Right cardiac atrium (tissue), 5 donors: ENCODE results near the gene TTYH1. TPM values are rescaled to one million over a fixed set of nuclear protein-coding genes. Genes with fewer than 3 reads are reported as not detected.
"Not testable (repeated sequence)": the region's sequence is repeated elsewhere in the genome, so short reads cannot be mapped to it uniquely, and the experiment has no call there.

Experiments
- ATAC-seq, 2 donors: fragments of 200-7000 bp; cut with Tn5 transposase; one replicate each; pipeline versions ENCODE4 v1.8.0 to v1.9.1; 2020; ENCODE audit warnings: moderate library complexity in 2 of 2, mild to moderate bottlenecking in 1 of 2
- DNase-seq, 3 donors: peaks; one replicate each; pipeline ENCODE4 v3.0.0-alpha.2; 2020
- H3K27ac ChIP-seq: one replicate; pipeline ENCODE4 v1.5.1; 2013; ENCODE audit warnings: mild to moderate bottlenecking, low read length, control low read depth, moderate library complexity
- H3K27me3 ChIP-seq: one replicate; pipeline ENCODE4 v1.6.1; 2013; ENCODE audit not compliant: control insufficient read depth, insufficient read depth
- H3K4me1 ChIP-seq: one replicate; pipeline ENCODE4 v1.6.1; 2013; ENCODE audit warnings: low read length; ENCODE audit not compliant: control insufficient read depth, insufficient read depth
- H3K4me3 ChIP-seq: one replicate; pipeline ENCODE4 v1.5.1; 2013; ENCODE audit warnings: low read length, control low read depth
- H3K9me3 ChIP-seq: one replicate; pipeline ENCODE4 v1.6.1; 2013; ENCODE audit warnings: low read length; ENCODE audit not compliant: control insufficient read depth
- WGBS: extraction: QIAGEN DNeasy Blood & Tissue Kit; methylation state at CpG from one replicate; pipeline ENCODE4 v1.1.7; 2013; 5-methylcytosine and 5-hydroxymethylcytosine counted together
- intact Hi-C, 4 donors: fragments of 100-400 bp; cut with DNase I; formaldehyde crosslinking; loops; one replicate each; pipeline versions ENCODE4 v1.11.0 to v1.14.0; 2022 to 2023
- polyA plus RNA-seq: library from polyadenylated mRNA; stranded (reverse); fragments of 200-250 nt; gene quantifications from one replicate; pipeline ENCODE4 v1.2.3, GENCODE V29; 2013
- total RNA-seq, 4 donors: library from RNA; stranded (reverse); fragmentation: NEBNext Ultra II Directional; extraction: Animal tissue kit (Norgen Biotek cat#: 25700); gene quantifications; one replicate each; pipeline ENCODE4 v1.2.1, GENCODE V29; 2021
- donor health status: healthy with polysubstance abuse.
- donor health status: DM: no; HTN: yes; CAD: no.
- donor health status: DM: no; HTN: no; CAD: no.
- donor health status: DM: no; HTN: yes; CAD: no; lungs with severe emphysema.
- donor health status: DM: yes; HTN: yes; CAD: no.

TTYH1 gene
- total and polyA plus RNA-seq, 5 donors = 2.4 to 3.6 (median 3.0) TPM

GRCh38 chr19:54376610-54377285 lies 38.5 kb upstream of the TTYH1 start:
- WGBS = 47% methylated on average over 11 of the region's 11 CpGs
- no peaks in the 10 kb centered on the region for H3K27me3 ChIP-seq
- no peak overlapping the region for H3K4me3 ChIP-seq
- H3K4me1 ChIP-seq = no peaks in the 10 kb centered on the region
- intact Hi-C loops = no loop called here
- no peak overlapping the region for H3K27ac ChIP-seq
- ATAC-seq (no peak), DNase-seq (no peak)
- H3K9me3 ChIP-seq = no peaks in the 10 kb centered on the region

GRCh38 chr19:54379187-54379678 lies 36.0 kb upstream of the TTYH1 start:
- Histone ChIP-seq H3K27me3 (no peaks in the 10 kb centered on the region), H3K9me3 (no peaks in the 10 kb centered on the region), H3K27ac (no peak overlapping the region), H3K4me1 (no peaks in the 10 kb centered on the region), H3K4me3 (no peak overlapping the region)
- intact Hi-C loops = no loop called here
- DNase-seq (no peak), ATAC-seq (no peak)
- 62% methylated on average over 5 of the region's 5 CpGs for WGBS

- Histone ChIP-seq H3K4me3 (no peak overlapping the region), H3K27ac (no peak overlapping the region), H3K4me1 (no peaks in the 10 kb centered on the region), H3K27me3 (no peaks in the 10 kb centered on the region), H3K9me3 (no peaks in the 10 kb centered on the region)
- no peak for DNase-seq
- WGBS = 75% methylated on average over 2 of the region's 2 CpGs
- intact Hi-C loops = no loop called here
- no peak for ATAC-seq
These were observed 34.4 kb upstream of the TTYH1 start for GRCh38 chr19:54380897-54381296.

GRCh38 chr19:54382041-54382440 lies 33.2 kb upstream of the TTYH1 start:
- ATAC-seq, intact Hi-C loops, H3K9me3 ChIP-seq, H3K27me3 ChIP-seq, H3K4me3 ChIP-seq, DNase-seq, H3K27ac ChIP-seq, H3K4me1 ChIP-seq: not testable (repeated sequence)
- WGBS = 82% methylated on average over 12 of the region's 13 CpGs

GRCh38 chr19:54383330-54383729 lies 31.9 kb upstream of the TTYH1 start:
- Histone ChIP-seq H3K4me3 (no peak overlapping the region), H3K27me3 (no peaks in the 10 kb centered on the region), H3K27ac (no peak overlapping the region), H3K9me3 (no peaks in the 10 kb centered on the region), H3K4me1 (no peaks in the 10 kb centered on the region)
- intact Hi-C loops = no loop called here
- no peak for ATAC-seq
- no peak for DNase-seq
- 73% methylated on average over 4 of the region's 4 CpGs for WGBS

- DNase-seq (peak in 1 of 3 donors; percentile 61), ATAC-seq (peak in 1 of 2 donors; percentile 13)
- Histone ChIP-seq H3K27me3 (no peaks in the 10 kb centered on the region), H3K4me1 (no peaks in the 10 kb centered on the region), H3K27ac (no peak overlapping the region), H3K4me3 (no peak overlapping the region), H3K9me3 (no peaks in the 10 kb centered on the region)
- 8% methylated on average over 36 of the region's 36 CpGs for WGBS
- intact Hi-C loops = no loop called here
These were observed 27.1 kb upstream of the TTYH1 start for GRCh38 chr19:54387991-54388801.

- WGBS = 45% methylated on average over 9 of the region's 9 CpGs
- ATAC-seq = no peak
- no peaks in the 10 kb centered on the region for H3K9me3 ChIP-seq
- intact Hi-C loops = no loop called here
- no peaks in the 10 kb centered on the region for H3K4me1 ChIP-seq
- no peaks in the 10 kb centered on the region for H3K27me3 ChIP-seq
- no peak overlapping the region for H3K27ac ChIP-seq
- DNase-seq = no peak
- no peak overlapping the region for H3K4me3 ChIP-seq
These were observed 26.5 kb upstream of the TTYH1 start for GRCh38 chr19:54388802-54389139.

- Histone ChIP-seq H3K4me1 (no peaks in the 10 kb centered on the region), H3K9me3 (no peaks in the 10 kb centered on the region), H3K27ac (no peak overlapping the region), H3K27me3 (no peaks in the 10 kb centered on the region), H3K4me3 (no peak overlapping the region)
- DNase-seq (no peak), ATAC-seq (no peak)
- WGBS = 49% methylated on average over 4 of the region's 4 CpGs
- intact Hi-C loops = no loop called here
These were observed 25.7 kb upstream of the TTYH1 start for GRCh38 chr19:54389553-54389952.

GRCh38 chr19:54390942-54391577 lies 24.2 kb upstream of the TTYH1 start:
- Histone ChIP-seq H3K4me1 (no peaks in the 10 kb centered on the region), H3K4me3 (no peak overlapping the region), H3K9me3 (no peaks in the 10 kb centered on the region), H3K27ac (no peak overlapping the region), H3K27me3 (no peaks in the 10 kb centered on the region)
- 14% methylated on average over 7 of the region's 7 CpGs for WGBS
- intact Hi-C loops = no loop called here
- ATAC-seq (no peak), DNase-seq (no peak)

- no peak overlapping the region for H3K27ac ChIP-seq
- no peaks in the 10 kb centered on the region for H3K4me1 ChIP-seq
- ATAC-seq (no peak), DNase-seq (no peak)
- H3K27me3 ChIP-seq = no peaks in the 10 kb centered on the region
- intact Hi-C loops = no loop called here
- H3K4me3 ChIP-seq = no peak overlapping the region
- 33% methylated on average over 4 of the region's 4 CpGs for WGBS
- no peaks in the 10 kb centered on the region for H3K9me3 ChIP-seq
These were observed 23.6 kb upstream of the TTYH1 start for GRCh38 chr19:54391589-54392061.

- Histone ChIP-seq H3K4me1 (no peaks in the 10 kb centered on the region), H3K4me3 (no peak overlapping the region), H3K27ac (no peak overlapping the region), H3K27me3 (no peaks in the 10 kb centered on the region), H3K9me3 (no peaks in the 10 kb centered on the region)
- DNase-seq (no peak), ATAC-seq (no peak)
- WGBS = 84% methylated on average over 5 of the region's 5 CpGs
- intact Hi-C loops = no loop called here
These were observed 23.2 kb upstream of the TTYH1 start for GRCh38 chr19:54392105-54392504.
